Trophoblast cell (in vitro differentiated cells and primary cell): ENCODE data around the gene AHI1.
A peak's percentile ranks its signal among the peaks of the same experiment; 100 is the strongest.

ENCODE experiments used
- DNase-seq, 2 donors: peaks; one replicate each; pipeline ENCODE4 v3.0.0-alpha.2; 2016
- H2AFZ ChIP-seq: 2 replicates; pipeline ENCODE4 v1.6.1; 2013; ENCODE audit warnings: low read length, moderate library complexity, mild to moderate bottlenecking; ENCODE audit not compliant: insufficient read depth, poor library complexity
- H2AK5ac ChIP-seq: 2 replicates; pipeline ENCODE4 v1.6.1; 2013; ENCODE audit warnings: mild to moderate bottlenecking, low read length
- H2BK120ac ChIP-seq: 2 replicates; pipeline ENCODE4 v1.6.1; 2013; ENCODE audit warnings: low read length, mild to moderate bottlenecking, moderate library complexity; ENCODE audit not compliant: insufficient read depth, poor library complexity
- H2BK12ac ChIP-seq: 2 replicates; pipeline ENCODE4 v1.6.1; 2013; ENCODE audit warnings: mild to moderate bottlenecking, low read length, moderate library complexity
- H2BK5ac ChIP-seq: 2 replicates; pipeline ENCODE4 v1.6.1; 2013; ENCODE audit warnings: low read length, low read depth, moderate library complexity, mild to moderate bottlenecking; ENCODE audit not compliant: poor library complexity
- H3K14ac ChIP-seq: 2 replicates; pipeline ENCODE4 v1.6.1; 2013; ENCODE audit warnings: mild to moderate bottlenecking, low read length
- H3K18ac ChIP-seq: 2 replicates; pipeline ENCODE4 v1.6.1; 2013; ENCODE audit warnings: mild to moderate bottlenecking, low read length
- H3K23ac ChIP-seq: 2 replicates; pipeline ENCODE4 v1.6.1; 2013; ENCODE audit warnings: low read length
- H3K27ac ChIP-seq: 2 replicates; pipeline ENCODE4 v1.5.1; 2013; ENCODE audit warnings: low read depth, mild to moderate bottlenecking, inconsistent platforms, low read length, moderate library complexity
- H3K27me3 ChIP-seq: 2 replicates; pipeline ENCODE4 v1.6.1; 2013; ENCODE audit warnings: inconsistent platforms, mild to moderate bottlenecking, low read length, moderate library complexity; ENCODE audit not compliant: insufficient read depth
- H3K36me3 ChIP-seq, 2 experiments: 1 replicate in 1 of 2; 2 replicates in 1 of 2; pipeline ENCODE4 v1.6.1; 2013; ENCODE audit warnings: low read length in 2 of 2, mild to moderate bottlenecking in 2 of 2, moderate library complexity in 1 of 2; ENCODE audit not compliant: insufficient read depth in 2 of 2, control insufficient read depth in 1 of 2
- H3K4ac ChIP-seq: 2 replicates; pipeline ENCODE4 v1.6.1; 2013; ENCODE audit warnings: low read depth, mild to moderate bottlenecking, low read length, moderate library complexity
- H3K4me1 ChIP-seq, 2 experiments: 1 replicate in 1 of 2; 2 replicates in 1 of 2; pipeline ENCODE4 v1.6.1; 2013; ENCODE audit warnings: low read length in 2 of 2, mild to moderate bottlenecking in 2 of 2, moderate library complexity in 1 of 2; ENCODE audit not compliant: insufficient read depth in 2 of 2, control insufficient read depth in 1 of 2
- H3K4me2 ChIP-seq: 2 replicates; pipeline ENCODE4 v1.6.1; 2013; ENCODE audit warnings: inconsistent platforms, mild to moderate bottlenecking, low read length, moderate library complexity
- H3K4me3 ChIP-seq: 2 replicates; pipeline ENCODE4 v1.5.1; 2013; ENCODE audit warnings: mild to moderate bottlenecking, low read depth, low read length, inconsistent platforms
- H3K79me1 ChIP-seq: one replicate; pipeline ENCODE4 v1.6.1; 2013; ENCODE audit warnings: low read length
- H3K79me2 ChIP-seq: 2 replicates; pipeline ENCODE4 v1.6.1; 2013; ENCODE audit warnings: low read length, mild to moderate bottlenecking; ENCODE audit not compliant: control insufficient read depth, insufficient read depth, poor library complexity
- H3K9ac ChIP-seq: 2 replicates; pipeline ENCODE4 v1.6.1; 2013; ENCODE audit warnings: mild to moderate bottlenecking, low read length
- H3K9me3 ChIP-seq: 2 replicates; pipeline ENCODE4 v1.6.1; 2013; ENCODE audit warnings: low read depth, mild to moderate bottlenecking, control low read depth, inconsistent platforms, low read length; ENCODE audit not compliant: insufficient read depth
- H4K12ac ChIP-seq: 2 replicates; pipeline ENCODE4 v1.6.1; 2013; ENCODE audit warnings: low read depth, mild to moderate bottlenecking, low read length, moderate library complexity
- H4K8ac ChIP-seq: 2 replicates; pipeline ENCODE4 v1.6.1; 2013; ENCODE audit warnings: low read depth, mild to moderate bottlenecking, low read length, moderate library complexity
- H4K91ac ChIP-seq: one replicate; pipeline ENCODE4 v1.6.1; 2013; ENCODE audit warnings: low read depth, mild to moderate bottlenecking, low read length, moderate library complexity
- WGBS: extraction: QIAGEN DNeasy Blood & Tissue Kit; methylation state at CpG from one replicate; pipeline ENCODE4 v1.1.7; 2013; ENCODE audit warnings: missing lambda C conversion rate; ENCODE audit not compliant: insufficient read length, insufficient coverage; ENCODE audit errors: extremely low coverage; 5-methylcytosine and 5-hydroxymethylcytosine counted together

The AHI1 gene

DNA sequence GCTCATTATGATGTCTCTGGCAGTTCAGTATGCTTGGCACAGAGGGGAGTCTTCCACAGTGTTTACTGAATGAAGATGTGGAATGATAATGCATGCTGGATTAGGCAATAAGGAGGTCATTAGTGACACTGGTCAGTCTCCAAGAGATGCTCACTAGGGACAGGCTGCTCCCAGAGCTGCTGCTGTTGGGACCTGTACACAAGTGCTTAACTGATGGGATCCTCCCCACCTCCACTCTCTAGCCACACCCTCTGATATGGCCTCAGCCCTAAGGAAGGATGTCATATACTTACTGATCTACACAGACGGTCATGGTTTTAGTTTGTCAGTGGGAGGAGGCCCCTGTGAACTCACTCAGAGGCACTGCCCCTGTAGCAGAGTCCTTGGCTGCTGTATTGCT lies 243.1 kb downstream of the AHI1 start:
- no peak overlapping the region for H3K4ac ChIP-seq
- H3K9ac ChIP-seq: no peak overlapping the region
- no peak overlapping the region for H4K91ac ChIP-seq
- H2BK12ac ChIP-seq: no peak overlapping the region
- H3K18ac ChIP-seq: no peak overlapping the region
- H3K4me1 ChIP-seq: peaks cover 0 to 2% of the 10 kb centered on the region in 2 experiments
- H4K8ac ChIP-seq: no peak overlapping the region
- H3K9me3 ChIP-seq: no peaks in the 10 kb centered on the region
- H3K79me1 ChIP-seq: no peaks in the 10 kb centered on the region
- no peak overlapping the region for H3K4me3 ChIP-seq
- H3K27ac ChIP-seq: no peak overlapping the region
- no peak overlapping the region for H2BK5ac ChIP-seq
- H3K14ac ChIP-seq: no peak overlapping the region
- H2BK120ac ChIP-seq: no peak overlapping the region
- no peaks in the 10 kb centered on the region for H3K36me3 ChIP-seq
- no peak overlapping the region for H3K4me2 ChIP-seq
- no CpG with 5 or more reads among the region's 1 CpG for WGBS
- H3K27me3 ChIP-seq: no peaks in the 10 kb centered on the region
- no peak overlapping the region for H3K23ac ChIP-seq
- no peak overlapping the region for H4K12ac ChIP-seq
- no peak overlapping the region for H2AFZ ChIP-seq
- H2AK5ac ChIP-seq: no peak overlapping the region
- no peak for DNase-seq
- H3K79me2 ChIP-seq: no peaks in the 10 kb centered on the region

DNA sequence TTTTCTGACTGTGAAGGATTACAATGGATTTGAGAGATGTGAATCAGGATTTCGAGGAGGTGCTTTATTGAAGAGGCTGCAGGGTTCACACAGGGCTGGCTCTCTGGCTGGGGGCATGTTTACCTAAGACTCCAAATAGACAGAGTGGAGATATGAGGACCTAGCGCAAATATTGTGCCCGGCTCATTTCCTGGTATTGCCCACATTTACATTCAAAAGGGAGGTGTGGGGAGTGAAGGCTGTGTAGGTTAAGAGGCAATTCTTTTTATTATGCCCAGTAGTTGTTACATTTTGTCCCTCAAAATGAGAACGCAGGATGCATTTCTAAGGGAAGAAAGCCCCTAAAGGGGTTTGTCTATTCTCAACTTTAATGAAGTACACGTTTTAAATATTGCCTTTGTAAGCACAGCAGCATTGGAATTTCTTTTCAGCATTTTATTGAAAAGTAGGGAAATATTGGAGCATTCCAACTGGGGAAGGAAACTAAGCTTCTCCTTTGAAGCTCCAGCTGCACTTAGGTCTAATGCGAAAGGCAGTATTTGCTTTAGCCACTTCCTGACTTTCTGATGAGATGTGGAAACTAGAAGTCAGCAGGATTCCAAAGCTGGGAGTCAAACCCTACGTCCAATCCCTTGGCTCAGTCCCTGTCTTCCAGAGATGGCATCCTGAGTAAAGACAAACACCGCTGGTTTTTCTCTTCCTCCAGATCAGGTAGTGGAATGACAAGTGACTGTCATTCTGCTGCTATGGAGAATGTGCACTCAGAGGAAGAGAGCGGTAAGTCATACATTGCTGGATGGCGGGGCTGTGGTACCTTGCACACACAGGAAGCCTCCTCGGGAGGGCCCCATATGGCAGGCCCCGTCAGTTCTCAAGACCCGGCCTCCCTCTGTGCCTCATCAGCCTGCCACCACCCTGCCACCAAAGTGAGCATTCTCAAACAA lies 245.8 kb downstream of the AHI1 start:
- no peaks in the 10 kb centered on the region for H3K4me1 ChIP-seq
- no peak overlapping the region for H4K91ac ChIP-seq
- H3K4me2 ChIP-seq: no peak overlapping the region
- no peak overlapping the region for H2BK120ac ChIP-seq
- no peaks in the 10 kb centered on the region for H3K79me1 ChIP-seq
- no peak overlapping the region for H3K9ac ChIP-seq
- no peak overlapping the region for H3K27ac ChIP-seq
- no peaks in the 10 kb centered on the region for H3K36me3 ChIP-seq
- H2AK5ac ChIP-seq: no peak overlapping the region
- no peaks in the 10 kb centered on the region for H3K9me3 ChIP-seq
- no peak overlapping the region for H2BK12ac ChIP-seq
- no peak overlapping the region for H2BK5ac ChIP-seq
- H3K79me2 ChIP-seq: no peaks in the 10 kb centered on the region
- DNase-seq: peak in 1 of 2 donors; percentile 27
- no peak overlapping the region for H4K12ac ChIP-seq
- H3K4ac ChIP-seq: no peak overlapping the region
- no peak overlapping the region for H4K8ac ChIP-seq
- H2AFZ ChIP-seq: no peak overlapping the region
- WGBS: no CpG with 5 or more reads among the region's 13 CpGs
- no peak overlapping the region for H3K23ac ChIP-seq
- no peaks in the 10 kb centered on the region for H3K27me3 ChIP-seq
- H3K18ac ChIP-seq: no peak overlapping the region
- H3K4me3 ChIP-seq: no peak overlapping the region
- H3K14ac ChIP-seq: no peak overlapping the region

DNA sequence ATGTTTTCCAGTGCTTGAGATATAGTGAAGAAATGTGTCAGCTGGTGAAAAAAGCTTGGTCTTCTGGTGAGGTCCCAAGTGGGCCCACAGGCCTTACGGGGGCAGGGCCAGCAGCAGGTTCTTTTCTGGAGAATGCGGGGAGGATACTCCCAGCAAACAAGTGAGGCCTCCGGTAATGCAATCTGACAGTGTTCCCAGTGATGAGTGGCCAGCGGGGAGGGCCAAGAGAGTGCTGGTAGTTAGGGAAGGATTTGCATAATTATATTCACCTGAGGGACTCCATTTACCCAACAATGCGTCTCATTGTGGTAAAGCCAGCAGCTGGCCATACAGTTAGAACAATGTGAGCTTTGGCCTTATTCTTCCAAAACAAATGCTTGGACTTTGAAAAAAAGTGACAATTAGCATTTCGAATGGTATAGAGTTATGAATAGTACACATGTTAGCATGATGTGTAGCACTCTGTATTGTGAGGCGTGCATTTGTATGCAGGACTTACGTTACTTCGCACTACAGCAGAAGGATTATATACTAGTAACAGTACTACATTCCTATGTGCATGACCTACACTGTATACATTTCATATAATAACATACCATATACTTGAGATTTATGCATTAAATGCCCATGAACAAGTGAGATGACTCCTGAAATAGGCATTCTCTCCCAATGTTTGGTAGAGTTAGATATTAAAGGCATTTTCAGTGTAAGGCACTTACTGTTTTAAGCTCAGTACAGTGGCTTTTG lies 246.6 kb downstream of the AHI1 start:
- no peaks in the 10 kb centered on the region for H3K9me3 ChIP-seq
- H2BK12ac ChIP-seq: no peak overlapping the region
- no peak for DNase-seq
- no CpG with 5 or more reads among the region's 9 CpGs for WGBS
- H3K14ac ChIP-seq: no peak overlapping the region
- H3K4me1 ChIP-seq: no peaks in the 10 kb centered on the region
- no peak overlapping the region for H3K4me3 ChIP-seq
- no peak overlapping the region for H2BK5ac ChIP-seq
- H2AK5ac ChIP-seq: no peak overlapping the region
- no peak overlapping the region for H3K4ac ChIP-seq
- H3K79me2 ChIP-seq: no peaks in the 10 kb centered on the region
- H4K12ac ChIP-seq: no peak overlapping the region
- H4K8ac ChIP-seq: no peak overlapping the region
- no peak overlapping the region for H2AFZ ChIP-seq
- no peak overlapping the region for H4K91ac ChIP-seq
- H3K79me1 ChIP-seq: no peaks in the 10 kb centered on the region
- no peak overlapping the region for H3K18ac ChIP-seq
- H3K9ac ChIP-seq: no peak overlapping the region
- no peaks in the 10 kb centered on the region for H3K36me3 ChIP-seq
- H2BK120ac ChIP-seq: no peak overlapping the region
- no peak overlapping the region for H3K4me2 ChIP-seq
- H3K27me3 ChIP-seq: no peaks in the 10 kb centered on the region
- no peak overlapping the region for H3K27ac ChIP-seq
- H3K23ac ChIP-seq: no peak overlapping the region

DNA sequence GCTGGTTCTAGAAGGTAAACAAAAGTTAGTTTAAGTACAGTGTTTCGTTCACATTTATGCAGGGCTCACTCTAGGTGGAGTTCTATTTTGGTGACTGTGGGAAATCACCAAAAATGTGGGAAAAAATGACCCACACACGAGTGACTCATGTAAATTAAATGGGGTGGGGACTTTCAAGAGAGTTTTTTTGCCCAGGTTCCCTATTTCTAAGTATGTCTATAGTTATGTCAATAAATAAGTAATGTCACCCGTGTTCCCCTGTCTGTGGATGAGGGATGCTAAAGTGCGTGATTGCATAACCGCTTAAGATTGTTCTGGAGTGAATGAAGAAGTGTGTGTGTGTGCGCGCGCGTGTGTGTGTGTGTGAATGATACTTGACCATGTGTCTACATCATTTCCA lies 247.3 kb downstream of the AHI1 start:
- Histone ChIP-seq H3K14ac (no peak overlapping the region), H4K8ac (no peak overlapping the region), H3K79me1 (no peaks in the 10 kb centered on the region), H2BK12ac (no peak overlapping the region), H3K79me2 (no peaks in the 10 kb centered on the region), H2BK120ac (no peak overlapping the region), H3K4me3 (no peak overlapping the region), H4K12ac (no peak overlapping the region), H3K4ac (no peak overlapping the region), H3K9ac (no peak overlapping the region), H3K4me1 (no peaks in the 10 kb centered on the region), H3K23ac (no peak overlapping the region), H3K27ac (no peak overlapping the region), H2AK5ac (no peak overlapping the region), H3K4me2 (no peak overlapping the region), H3K18ac (no peak overlapping the region), H2AFZ (no peak overlapping the region), H3K27me3 (no peaks in the 10 kb centered on the region), H3K9me3 (no peaks in the 10 kb centered on the region), H4K91ac (no peak overlapping the region), H3K36me3 (no peaks in the 10 kb centered on the region), H2BK5ac (no peak overlapping the region)
- WGBS: no CpG with 5 or more reads among the region's 9 CpGs
- DNase-seq: no peak
